Renal cortical epithelial cell (primary cell): Measurements from ENCODE around the gene FLVCR2. TPM values are rescaled to one million over a fixed set of nuclear protein-coding genes. Genes with fewer than 3 reads are reported as not detected.

Experiments used
- DNase-seq: peaks from one replicate; pipeline ENCODE4 v3.0.0-alpha.2; 2011; ENCODE audit warnings: low read depth
- total RNA-seq: library from RNA; depleted of rRNA; stranded (reverse); fragments of >200 nt; gene quantifications from 2 replicates; pipeline ENCODE4 v1.2.3, GENCODE V29; 2014

FLVCR2 gene
- total RNA-seq, 1 donor from 2014 or later, result 3.4 TPM

GRCh38 chr14:75554482-75554881 is 23.9 kb upstream of the FLVCR2 start:
- DNase-seq, result peak; percentile 43

GRCh38 chr14:75558440-75558839 is 20.0 kb upstream of the FLVCR2 start:
- no peak for DNase-seq

GRCh38 chr14:75559045-75559444 is 19.4 kb upstream of the FLVCR2 start:
- no peak for DNase-seq

- peak; percentile 88 for DNase-seq
These were observed 18.8 kb upstream of the FLVCR2 start for GRCh38 chr14:75559451-75560222.

- DNase-seq, result peak; percentile 84
These were observed 17.4 kb upstream of the FLVCR2 start for GRCh38 chr14:75561013-75561432.

GRCh38 chr14:75562089-75562488 is 16.3 kb upstream of the FLVCR2 start:
- peak; percentile 18 for DNase-seq

- no peak for DNase-seq
These were observed 15.9 kb upstream of the FLVCR2 start for GRCh38 chr14:75562489-75562888.

- no peak for DNase-seq
These were observed 14.5 kb upstream of the FLVCR2 start for GRCh38 chr14:75563931-75564330.

GRCh38 chr14:75565056-75565455 is 13.4 kb upstream of the FLVCR2 start:
- DNase-seq, result no peak

- DNase-seq, result no peak
These were observed 12.1 kb upstream of the FLVCR2 start for GRCh38 chr14:75566321-75566720.

- no peak for DNase-seq
These were observed 11.7 kb upstream of the FLVCR2 start for GRCh38 chr14:75566752-75567151.

GRCh38 chr14:75568140-75568539 is 10.3 kb upstream of the FLVCR2 start:
- no peak for DNase-seq

GRCh38 chr14:75568791-75569190 is 9.6 kb upstream of the FLVCR2 start:
- DNase-seq, result no peak

- no peak for DNase-seq
These were observed 7.6 kb upstream of the FLVCR2 start for GRCh38 chr14:75570797-75571196.

GRCh38 chr14:75572104-75572503 is 6.3 kb upstream of the FLVCR2 start:
- DNase-seq, result no peak

GRCh38 chr14:75577090-75577489 is 1.3 kb upstream of the FLVCR2 start:
- no peak for DNase-seq

GRCh38 chr14:75577729-75578101 is 705 bp upstream of the FLVCR2 start:
- peak; percentile 78 for DNase-seq

GRCh38 chr14:75578786-75579337 is 442 bp downstream of the FLVCR2 start:
- DNase-seq, result peak; percentile 49

GRCh38 chr14:75579338-75579864 is 981 bp downstream of the FLVCR2 start:
- no peak for DNase-seq

- DNase-seq, result no peak
These were observed 1.5 kb downstream of the FLVCR2 start for GRCh38 chr14:75579882-75580281.

GRCh38 chr14:75587388-75587787 is 9.0 kb downstream of the FLVCR2 start:
- no peak for DNase-seq

- DNase-seq, result no peak
These were observed 11.5 kb downstream of the FLVCR2 start for GRCh38 chr14:75589931-75590330.

- DNase-seq, result no peak
These were observed 13.0 kb downstream of the FLVCR2 start for GRCh38 chr14:75591331-75591946.
